ENCODE data around the gene AFF3. TPM values are rescaled to one million over a fixed set of nuclear protein-coding genes. Genes with fewer than 3 reads are reported as not detected.
"Not testable (repeated sequence)": the region's sequence is repeated elsewhere in the genome, so short reads cannot be mapped to it uniquely, and the experiment has no call there.

AFF3 gene
- total RNA-seq, 1 experiment from 2014 or later: 0.07 TPM

- peak; percentile 58 for DNase-seq
- Histone ChIP-seq H3K27me3 (ENCODE audit: control insufficient read depth, insufficient read depth, low read length) (peaks cover 66% of the 10 kb centered on the region), H3K36me3 (replicated peaks; ENCODE audit: control insufficient read depth, insufficient read depth, low read length) (no peaks in the 10 kb centered on the region), H3K4me3 (ENCODE audit: insufficient read depth, low read depth, low read length) (peak overlapping the region; percentile 49; the same call in 1 of the 2 replicates)
Observed at GRCh38 chr2:100106460-100106859, 35.9 kb downstream of the AFF3 start.

- Histone ChIP-seq H3K4me3 (ENCODE audit: insufficient read depth, low read depth, low read length) (peak overlapping the region; percentile 49), H3K36me3 (replicated peaks; ENCODE audit: control insufficient read depth, insufficient read depth, low read length) (no peaks in the 10 kb centered on the region), H3K27me3 (ENCODE audit: control insufficient read depth, insufficient read depth, low read length) (peaks cover 58% of the 10 kb centered on the region)
- DNase-seq: peak; percentile 47
Observed at GRCh38 chr2:100105678-100106054, 36.7 kb downstream of the AFF3 start.

GRCh38 chr2:100104718-100105677, 37.4 kb downstream of the AFF3 start:
- DNase-seq: peak; percentile 89
- no peaks in the 10 kb centered on the region for H3K36me3 ChIP-seq (replicated peaks; ENCODE audit: control insufficient read depth, insufficient read depth, low read length)
- H3K4me3 ChIP-seq (ENCODE audit: insufficient read depth, low read depth, low read length): peak overlapping the region; percentile 49
- H3K27me3 ChIP-seq (ENCODE audit: control insufficient read depth, insufficient read depth, low read length): peaks cover 51% of the 10 kb centered on the region

GRCh38 chr2:100104265-100104664, 38.1 kb downstream of the AFF3 start:
- H3K4me3 ChIP-seq (ENCODE audit: insufficient read depth, low read depth, low read length); H3K36me3 ChIP-seq (replicated peaks; ENCODE audit: control insufficient read depth, insufficient read depth, low read length): not testable (repeated sequence)
- peak; percentile 52 for DNase-seq
- peaks cover 44% of the 10 kb centered on the region for H3K27me3 ChIP-seq (ENCODE audit: control insufficient read depth, insufficient read depth, low read length)

GRCh38 chr2:100103527-100104252, 38.7 kb downstream of the AFF3 start:
- peak overlapping the region; percentile 10; the same call in 1 of the 2 replicates for H3K4me3 ChIP-seq (ENCODE audit: insufficient read depth, low read depth, low read length)
- not testable (repeated sequence) for H3K36me3 ChIP-seq (replicated peaks; ENCODE audit: control insufficient read depth, insufficient read depth, low read length); DNase-seq
- H3K27me3 ChIP-seq (ENCODE audit: control insufficient read depth, insufficient read depth, low read length): peaks cover 44% of the 10 kb centered on the region

- not testable (repeated sequence) for H3K4me3 ChIP-seq (ENCODE audit: insufficient read depth, low read depth, low read length); DNase-seq; H3K36me3 ChIP-seq (replicated peaks; ENCODE audit: control insufficient read depth, insufficient read depth, low read length)
- H3K27me3 ChIP-seq (ENCODE audit: control insufficient read depth, insufficient read depth, low read length): peaks cover 33% of the 10 kb centered on the region
Observed at GRCh38 chr2:100102466-100103180, 39.8 kb downstream of the AFF3 start.

- not testable (repeated sequence) for H3K27me3 ChIP-seq (ENCODE audit: control insufficient read depth, insufficient read depth, low read length); H3K4me3 ChIP-seq (ENCODE audit: insufficient read depth, low read depth, low read length); DNase-seq; H3K36me3 ChIP-seq (replicated peaks; ENCODE audit: control insufficient read depth, insufficient read depth, low read length)
Observed at GRCh38 chr2:100098855-100099254, 43.5 kb downstream of the AFF3 start.

- DNase-seq; H3K27me3 ChIP-seq (ENCODE audit: control insufficient read depth, insufficient read depth, low read length); H3K4me3 ChIP-seq (ENCODE audit: insufficient read depth, low read depth, low read length); H3K36me3 ChIP-seq (replicated peaks; ENCODE audit: control insufficient read depth, insufficient read depth, low read length): not testable (repeated sequence)
Observed at GRCh38 chr2:100097611-100098294, 44.6 kb downstream of the AFF3 start.

- H3K4me3 ChIP-seq (ENCODE audit: insufficient read depth, low read depth, low read length); DNase-seq; H3K27me3 ChIP-seq (ENCODE audit: control insufficient read depth, insufficient read depth, low read length); H3K36me3 ChIP-seq (replicated peaks; ENCODE audit: control insufficient read depth, insufficient read depth, low read length): not testable (repeated sequence)
Observed at GRCh38 chr2:100095845-100096244, 46.5 kb downstream of the AFF3 start.

GRCh38 chr2:100091807-100092206, 50.6 kb downstream of the AFF3 start:
- not testable (repeated sequence) for DNase-seq; H3K27me3 ChIP-seq (ENCODE audit: control insufficient read depth, insufficient read depth, low read length); H3K36me3 ChIP-seq (replicated peaks; ENCODE audit: control insufficient read depth, insufficient read depth, low read length); H3K4me3 ChIP-seq (ENCODE audit: insufficient read depth, low read depth, low read length)

GRCh38 chr2:100085744-100086143, 56.6 kb downstream of the AFF3 start:
- not testable (repeated sequence) for H3K4me3 ChIP-seq (ENCODE audit: insufficient read depth, low read depth, low read length); H3K27me3 ChIP-seq (ENCODE audit: control insufficient read depth, insufficient read depth, low read length); DNase-seq; H3K36me3 ChIP-seq (replicated peaks; ENCODE audit: control insufficient read depth, insufficient read depth, low read length)

- not testable (repeated sequence) for DNase-seq
Observed at GRCh38 chr2:100083421-100084216, 58.8 kb downstream of the AFF3 start.

GRCh38 chr2:100082302-100082978, 60.0 kb downstream of the AFF3 start:
- H3K27me3 ChIP-seq (ENCODE audit: control insufficient read depth, insufficient read depth, low read length); DNase-seq; H3K4me3 ChIP-seq (ENCODE audit: insufficient read depth, low read depth, low read length); H3K36me3 ChIP-seq (replicated peaks; ENCODE audit: control insufficient read depth, insufficient read depth, low read length): not testable (repeated sequence)

More at GRCh38 chr2:100083421-100084216, 58.8 kb downstream of the AFF3 start:
- not testable (repeated sequence) for H3K27me3 ChIP-seq (ENCODE audit: control insufficient read depth, insufficient read depth, low read length); H3K36me3 ChIP-seq (replicated peaks; ENCODE audit: control insufficient read depth, insufficient read depth, low read length); H3K4me3 ChIP-seq (ENCODE audit: insufficient read depth, low read depth, low read length)

Data from H7 (cell line).